HCT116 (cell line): Measurements from ENCODE around the gene GAD2. TPM values are rescaled to one million over a fixed set of nuclear protein-coding genes. Genes with fewer than 3 reads are reported as not detected.

ENCODE experiments used
- ATAC-seq: fragments of 200-7000 bp; cut with Tn5 transposase; 2 replicates; pipeline ENCODE4 v1.9.1; 2020; ENCODE audit warnings: mild to moderate bottlenecking, moderate library complexity
- BruUV-seq: library from RNA; stranded (reverse); fragments of 400-500 nt; replicated peaks from 2 replicates; lab custom pipeline; 2021; lab: Mats Ljungman, UMichigan
- CTCF ChIA-PET: fragments of 300-600 bp; sonication (Branson Sonifier 250); formaldehyde crosslinking; loops from one replicate; lab custom pipeline; 2021; ENCODE audit warnings: antibody characterized with exemption; lab: Charles Lee
- POLR2A ChIA-PET: fragments of 300-600, 350-600 bp; sonication (Branson Sonifier 250); formaldehyde crosslinking; loops from one replicate; lab custom pipeline; 2021; ENCODE audit warnings: antibody characterized with exemption; lab: Charles Lee
- RAD21 ChIA-PET, 2 experiments: fragments of 300-600 bp; sonication (Branson Sonifier 250); formaldehyde crosslinking; loops; one replicate each; lab custom pipeline; 2023; ENCODE audit warnings: low total read pairs in 2 of 2; ENCODE audit not compliant: uncharacterized antibody in 2 of 2, unreplicated experiment in 2 of 2, low non-redundant PET in 1 of 2; lab: Charles Lee
- DNase-seq: peaks from one replicate; pipeline ENCODE4 v3.0.0-alpha.2; 2010; ENCODE audit warnings: low read depth, low spot score
- H2AFZ ChIP-seq: fragments of 200-600 bp; shearing (Covaris generic), sonication (generic); 2 replicates; pipeline ENCODE4 v1.6.1; 2017; ENCODE audit warnings: low read depth, mixed run types, mixed read lengths, antibody characterized with exemption, low read length; ENCODE audit not compliant: poor library complexity, severe bottlenecking
- H3K27ac ChIP-seq: 2 replicates; pipeline ENCODE4 v1.5.1; 2012; ENCODE audit warnings: low read depth, low read length
- H3K27me3 ChIP-seq: fragments of 200-600 bp; sonication (generic); 2 replicates; pipeline ENCODE4 v1.6.1; 2016; ENCODE audit warnings: mixed run types, low read length, mixed read lengths; ENCODE audit not compliant: insufficient read depth
- H3K36me3 ChIP-seq, 2 experiments: fragments of 200-500 bp in 1 of 2; fragments of 200-600 bp in 1 of 2; sonication (Bioruptor generic) in 1 of 2; sonication (generic) in 1 of 2; 2 replicates each; pipeline versions ENCODE4 v1.5.1 to v1.6.1; 2014 to 2016; ENCODE audit warnings: low read length in 2 of 2, inconsistent platforms in 1 of 2, mixed read lengths in 1 of 2, mixed run types in 1 of 2; ENCODE audit not compliant: insufficient read depth in 2 of 2, control insufficient read depth in 1 of 2
- H3K4me1 ChIP-seq, 2 experiments: fragments of 200-600 bp in 1 of 2; sonication (generic) in 1 of 2; 2 replicates each; pipeline versions ENCODE4 v1.5.1 to v1.6.1; 2012 to 2017; ENCODE audit warnings: low read length in 2 of 2, inconsistent platforms in 1 of 2, mild to moderate bottlenecking in 1 of 2, mixed read lengths in 1 of 2, mixed run types in 1 of 2, moderate library complexity in 1 of 2; ENCODE audit not compliant: insufficient read depth in 2 of 2, control insufficient read depth in 1 of 2
- H3K4me2 ChIP-seq: fragments of 200-600 bp; sonication (generic); 2 replicates; pipeline ENCODE4 v1.6.1; 2017; ENCODE audit warnings: mixed run types, low read length, mixed read lengths
- H3K4me3 ChIP-seq, 2 experiments: fragments of 200-600 bp in 1 of 2; sonication (generic) in 1 of 2; replicated peaks in 1 of 2; 2 replicates each; pipeline ENCODE4 v1.5.1; 2011 to 2016; ENCODE audit warnings: low read length in 2 of 2, control low read depth in 1 of 2, low read depth in 1 of 2, mild to moderate bottlenecking in 1 of 2, mixed read lengths in 1 of 2, mixed run types in 1 of 2
- H3K79me2 ChIP-seq: fragments of 200-600 bp; sonication (generic); 2 replicates; pipeline ENCODE4 v1.6.1; 2017; ENCODE audit warnings: mild to moderate bottlenecking, mixed run types, low read length, moderate library complexity, mixed read lengths; ENCODE audit not compliant: insufficient read depth
- H3K9ac ChIP-seq: fragments of 200-600 bp; sonication (generic); 2 replicates; pipeline ENCODE4 v1.6.1; 2016; ENCODE audit warnings: low read length, mixed read lengths
- H3K9me2 ChIP-seq: fragments of 200-600 bp; sonication (generic), shearing (Covaris generic); 2 replicates; pipeline ENCODE4 v1.6.1; 2017; ENCODE audit warnings: mixed run types, mild to moderate bottlenecking, moderate library complexity; ENCODE audit not compliant: insufficient read depth
- H3K9me3 ChIP-seq, 2 experiments: fragments of 200-500 bp in 1 of 2; fragments of 200-600 bp in 1 of 2; sonication (Bioruptor generic) in 1 of 2; sonication (generic) in 1 of 2; 2 replicates each; pipeline ENCODE4 v1.6.1; 2014 to 2017; ENCODE audit warnings: low read length in 2 of 2, mixed read lengths in 2 of 2, inconsistent platforms in 1 of 2, low read depth in 1 of 2, mild to moderate bottlenecking in 1 of 2, mixed run types in 1 of 2, moderate library complexity in 1 of 2; ENCODE audit not compliant: control insufficient read depth in 1 of 2, insufficient read depth in 1 of 2
- H4K20me1 ChIP-seq: fragments of 200-600 bp; sonication (generic), shearing (Covaris generic); 2 replicates; pipeline ENCODE4 v1.6.1; 2017; ENCODE audit warnings: mixed run types, mild to moderate bottlenecking, moderate library complexity; ENCODE audit not compliant: insufficient read depth
- ATF3 ChIP-seq: IDR thresholded peaks from 2 replicates; pipeline ENCODE4 v1.6.1; 2012
- CBX3 ChIP-seq: IDR thresholded peaks from 2 replicates; pipeline ENCODE4 v1.6.1; 2012; ENCODE audit warnings: low read depth
- EGR1 ChIP-seq: IDR thresholded peaks from 2 replicates; pipeline ENCODE4 v1.6.1; 2012; ENCODE audit warnings: low read depth
- ELF1 ChIP-seq: IDR thresholded peaks from 2 replicates; pipeline ENCODE4 v1.6.1; 2012; ENCODE audit warnings: low read depth, borderline replicate concordance
- POLR2AphosphoS5 ChIP-seq: IDR thresholded peaks from 2 replicates; pipeline ENCODE4 v1.6.1; 2011; ENCODE audit warnings: mild to moderate bottlenecking, low read depth, low read length, moderate library complexity
- SIN3A ChIP-seq: IDR thresholded peaks from 2 replicates; pipeline ENCODE4 v1.6.1; 2012; ENCODE audit warnings: low read depth
- intact Hi-C: fragments of 100-400 bp; cut with micrococcal nuclease; formaldehyde crosslinking; loops from 2 replicates; pipeline ENCODE4 v1.10.0; 2022
- total RNA-seq: library from RNA; stranded (reverse); gene quantifications from one replicate; pipeline ENCODE4 v1.2.1, GENCODE V29; 2021; ENCODE audit not compliant: unreplicated experiment
- TF ChIP-seq, protein P1 (sequence below): IDR thresholded peaks from 2 replicates; pipeline ENCODE4 v1.6.1; 2011; ENCODE audit warnings: mild to moderate bottlenecking, low read length, moderate library complexity; ENCODE audit not compliant: insufficient replicate concordance; ENCODE audit errors: extremely low read depth
- TF ChIP-seq, protein P2 (sequence below), 3 experiments: fragments of 200-600 bp in 1 of 3; sonication (generic) in 1 of 3; IDR thresholded peaks in 2 of 3; conservative IDR thresholded peaks in 1 of 3; 2 replicates each; pipeline ENCODE4 v1.5.1; 2012 to 2017; ENCODE audit warnings: low read depth in 2 of 3, low read length in 2 of 3, antibody characterized with exemption in 1 of 3, borderline replicate concordance in 1 of 3, control low read depth in 1 of 3, mild to moderate bottlenecking in 1 of 3, mixed read lengths in 1 of 3, mixed run types in 1 of 3, moderate library complexity in 1 of 3; ENCODE audit not compliant: insufficient read depth in 1 of 3

GAD2 gene
- total RNA-seq, 1 experiment from 2014 or later: not detected

GRCh38 chr10:26314265-26315013, 97.9 kb downstream of the GAD2 start:
- no peak overlapping the region for H3K4me2 ChIP-seq
- no peaks in the 10 kb centered on the region; a peak in 1 of 4 replicates for H3K4me1 ChIP-seq
- ChIA-PET POLR2A (no interaction called here), RAD21 (no interaction called here), CTCF (no interaction called here)
- no TSS peak for BruUV-seq
- TF ChIP-seq SIN3A (no peak), POLR2AphosphoS5 (no peak), EGR1 (no peak), ELF1 (no peak), ATF3 (no peak), CBX3 (no peak)
- TF ChIP-seq, protein P1, sequence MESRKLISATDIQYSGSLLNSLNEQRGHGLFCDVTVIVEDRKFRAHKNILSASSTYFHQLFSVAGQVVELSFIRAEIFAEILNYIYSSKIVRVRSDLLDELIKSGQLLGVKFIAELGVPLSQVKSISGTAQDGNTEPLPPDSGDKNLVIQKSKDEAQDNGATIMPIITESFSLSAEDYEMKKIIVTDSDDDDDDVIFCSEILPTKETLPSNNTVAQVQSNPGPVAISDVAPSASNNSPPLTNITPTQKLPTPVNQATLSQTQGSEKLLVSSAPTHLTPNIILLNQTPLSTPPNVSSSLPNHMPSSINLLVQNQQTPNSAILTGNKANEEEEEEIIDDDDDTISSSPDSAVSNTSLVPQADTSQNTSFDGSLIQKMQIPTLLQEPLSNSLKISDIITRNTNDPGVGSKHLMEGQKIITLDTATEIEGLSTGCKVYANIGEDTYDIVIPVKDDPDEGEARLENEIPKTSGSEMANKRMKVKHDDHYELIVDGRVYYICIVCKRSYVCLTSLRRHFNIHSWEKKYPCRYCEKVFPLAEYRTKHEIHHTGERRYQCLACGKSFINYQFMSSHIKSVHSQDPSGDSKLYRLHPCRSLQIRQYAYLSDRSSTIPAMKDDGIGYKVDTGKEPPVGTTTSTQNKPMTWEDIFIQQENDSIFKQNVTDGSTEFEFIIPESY: no peak
- TF ChIP-seq, protein P2, sequence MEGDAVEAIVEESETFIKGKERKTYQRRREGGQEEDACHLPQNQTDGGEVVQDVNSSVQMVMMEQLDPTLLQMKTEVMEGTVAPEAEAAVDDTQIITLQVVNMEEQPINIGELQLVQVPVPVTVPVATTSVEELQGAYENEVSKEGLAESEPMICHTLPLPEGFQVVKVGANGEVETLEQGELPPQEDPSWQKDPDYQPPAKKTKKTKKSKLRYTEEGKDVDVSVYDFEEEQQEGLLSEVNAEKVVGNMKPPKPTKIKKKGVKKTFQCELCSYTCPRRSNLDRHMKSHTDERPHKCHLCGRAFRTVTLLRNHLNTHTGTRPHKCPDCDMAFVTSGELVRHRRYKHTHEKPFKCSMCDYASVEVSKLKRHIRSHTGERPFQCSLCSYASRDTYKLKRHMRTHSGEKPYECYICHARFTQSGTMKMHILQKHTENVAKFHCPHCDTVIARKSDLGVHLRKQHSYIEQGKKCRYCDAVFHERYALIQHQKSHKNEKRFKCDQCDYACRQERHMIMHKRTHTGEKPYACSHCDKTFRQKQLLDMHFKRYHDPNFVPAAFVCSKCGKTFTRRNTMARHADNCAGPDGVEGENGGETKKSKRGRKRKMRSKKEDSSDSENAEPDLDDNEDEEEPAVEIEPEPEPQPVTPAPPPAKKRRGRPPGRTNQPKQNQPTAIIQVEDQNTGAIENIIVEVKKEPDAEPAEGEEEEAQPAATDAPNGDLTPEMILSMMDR (IDR thresholded peaks at IDR 0.05 in 2 of 3, conservative IDR thresholded peaks at IDR 0.05 in 1 of 3; ENCODE audit: borderline replicate concordance in 1 of 3, insufficient read depth in 1 of 3, low read depth in 2 of 3, low read length in 2 of 3): no peak
- H3K79me2 ChIP-seq: no peaks in the 10 kb centered on the region
- no peak overlapping the region for H2AFZ ChIP-seq
- H3K9me3 ChIP-seq: no peaks in the 10 kb centered on the region
- no peaks in the 10 kb centered on the region for H3K36me3 ChIP-seq
- no peaks in the 10 kb centered on the region for H4K20me1 ChIP-seq
- H3K4me3 ChIP-seq: no peak overlapping the region
- ATAC-seq (no peak; the same call in 1 of the 2 replicates), DNase-seq (no peak)
- H3K27me3 ChIP-seq: peaks cover 33% of the 10 kb centered on the region; the same call in 1 of the 2 replicates
- intact Hi-C loops: no loop called here
- no peak overlapping the region for H3K9ac ChIP-seq
- H3K9me2 ChIP-seq: no peaks in the 10 kb centered on the region
- no peak overlapping the region for H3K27ac ChIP-seq
